HepG2 (cell line): Measurements from ENCODE around the gene GBP2. TPM values are rescaled to one million over a fixed set of nuclear protein-coding genes. Genes with fewer than 3 reads are reported as not detected.

Source experiments
- ATAC-seq: fragments of 200-7000 bp; cut with Tn5 transposase; 3 replicates; pipeline ENCODE4 v1.9.1; 2020; ENCODE audit warnings: mild to moderate bottlenecking, moderate library complexity
- BruUV-seq: library from RNA; stranded (reverse); fragments of 400-500 nt; replicated peaks from 2 replicates; lab custom pipeline; 2021; lab: Mats Ljungman, UMichigan
- CTCF ChIA-PET: fragments of 300-600 bp; formaldehyde crosslinking; extraction: SDS; loops from one replicate; lab custom pipeline; 2021; ENCODE audit warnings: low total read pairs, inconsistent platforms, low intra/inter-chr PET ratio; lab: Yijun Ruan, JAX
- POLR2A ChIA-PET: fragments of 350-600 bp; sonication (Branson Sonifier 250); formaldehyde crosslinking; loops from one replicate; lab custom pipeline; 2020; ENCODE audit warnings: antibody characterized with exemption, inconsistent platforms; lab: Yijun Ruan, JAX
- DNase-seq: peaks from one replicate; pipeline ENCODE4 v3.0.0-alpha.2; 2015; ENCODE audit warnings: low spot score
- FAIRE-seq: peaks from 3 replicates; lab custom pipeline; 2011; peaks lifted over from hg19 to GRCh38; lab: Jason Lieb, UNC
- H2AFZ ChIP-seq: one replicate; pipeline ENCODE4 v1.6.1; 2011; ENCODE audit warnings: low read length, inconsistent platforms
- H3K27ac ChIP-seq: fragments of 300-600 bp; 3 replicates; pipeline ENCODE4 v1.8.0; 2011; ENCODE audit warnings: mixed run types, mild to moderate bottlenecking, mixed read lengths, low read length, inconsistent platforms; ENCODE audit not compliant: insufficient read depth; ENCODE audit errors: extremely low read length
- H3K27me3 ChIP-seq, 2 experiments: fragments of 200-600 bp in 1 of 2; 2 replicates in 1 of 2; 3 replicates in 1 of 2; pipeline versions ENCODE4 v1.6.0 to v1.8.0; 2011; ENCODE audit warnings: low read length in 2 of 2, mild to moderate bottlenecking in 2 of 2, moderate library complexity in 2 of 2, inconsistent platforms in 1 of 2; ENCODE audit not compliant: insufficient read depth in 2 of 2, control insufficient read depth in 1 of 2
- H3K36me3 ChIP-seq, 2 experiments: fragments of 200-600 bp in 1 of 2; replicated peaks in 1 of 2; 2 replicates in 1 of 2; 3 replicates in 1 of 2; pipeline versions ENCODE4 v1.5.1 to v1.8.0; 2011; ENCODE audit warnings: low read length in 2 of 2, inconsistent platforms in 1 of 2; ENCODE audit not compliant: insufficient read depth in 2 of 2, control insufficient read depth in 1 of 2
- H3K4me1 ChIP-seq: 2 replicates; pipeline ENCODE4 v1.5.1; 2012; ENCODE audit warnings: low read length, inconsistent platforms; ENCODE audit not compliant: insufficient read depth
- H3K4me2 ChIP-seq: 2 replicates; pipeline ENCODE4 v1.6.0; 2011; ENCODE audit warnings: low read depth, low read length, inconsistent platforms
- H3K4me3 ChIP-seq, 3 experiments: fragments of 200-600 bp in 1 of 3; sonication (generic), shearing (Covaris generic) in 1 of 3; replicated peaks in 1 of 3; 2 replicates each; pipeline ENCODE4 v1.5.1; 2011 to 2016; ENCODE audit warnings: low read length in 3 of 3, inconsistent platforms in 2 of 3, low read depth in 2 of 3, mild to moderate bottlenecking in 2 of 3, control low read depth in 1 of 3, mixed read lengths in 1 of 3; ENCODE audit not compliant: insufficient read depth in 1 of 3
- H3K79me2 ChIP-seq: one replicate; pipeline ENCODE4 v1.6.1; 2011; ENCODE audit warnings: low read length, inconsistent platforms; ENCODE audit not compliant: insufficient read depth
- H3K9ac ChIP-seq: 2 replicates; pipeline ENCODE4 v1.6.0; 2011; ENCODE audit warnings: mild to moderate bottlenecking, low read depth, low read length, inconsistent platforms; ENCODE audit not compliant: insufficient read depth
- H3K9me3 ChIP-seq: 2 replicates; pipeline ENCODE4 v1.5.1; 2012; ENCODE audit warnings: mild to moderate bottlenecking, low read length
- H4K20me1 ChIP-seq: 2 replicates; pipeline ENCODE4 v1.6.0; 2011; ENCODE audit warnings: inconsistent platforms, mild to moderate bottlenecking, low read length, moderate library complexity; ENCODE audit not compliant: insufficient read depth
- KLF9 ChIP-seq: IDR thresholded peaks from 2 replicates; pipeline ENCODE4 v1.6.1; 2016; ENCODE audit warnings: low read depth
- NFKB2 ChIP-seq: sonication (generic); formaldehyde crosslinking; IDR thresholded peaks from 2 replicates; pipeline ENCODE4 v1.4.0; 2020; ENCODE audit warnings: missing genetic modification reagents, borderline replicate concordance
- NFRKB ChIP-seq: fragments of 450-650 bp; IDR thresholded peaks from 2 replicates; pipeline ENCODE4 v1.6.1; 2017
- PRPF4 ChIP-seq: fragments of 200-400 bp; formaldehyde crosslinking; IDR thresholded peaks from 2 replicates; pipeline ENCODE4 v1.6.1; 2016; ENCODE audit warnings: low read length, low read depth; ENCODE audit not compliant: poor library complexity, severe bottlenecking
- RBAK ChIP-seq: sonication (generic); formaldehyde crosslinking; IDR thresholded peaks from 2 replicates; pipeline ENCODE4 v1.5.1; 2020; ENCODE audit warnings: mild to moderate bottlenecking, missing genetic modification reagents
- SAP130 ChIP-seq: IDR thresholded peaks from 2 replicates; pipeline ENCODE4 v1.6.1; 2016; ENCODE audit warnings: low read depth
- SOX13 ChIP-seq, 3 experiments: fragments of 450-650 bp in 1 of 3; sonication (generic) in 1 of 3; formaldehyde crosslinking in 1 of 3; IDR thresholded peaks in 2 of 3; conservative IDR thresholded peaks in 1 of 3; 2 replicates each; pipeline versions ENCODE4 v1.5.0 to v1.6.1; 2016 to 2020; ENCODE audit warnings: antibody characterized with exemption in 1 of 3, mild to moderate bottlenecking in 1 of 3, missing compliant biosample characterization in 1 of 3, missing genetic modification reagents in 1 of 3, moderate library complexity in 1 of 3
- SUZ12 ChIP-seq: fragments of 150-350 bp; IDR thresholded peaks from 2 replicates; pipeline ENCODE4 v1.6.1; 2014; ENCODE audit warnings: low read depth, low read length
- TBX2 ChIP-seq: sonication (generic); formaldehyde crosslinking; IDR thresholded peaks from 2 replicates; pipeline ENCODE4 v1.5.0; 2020; ENCODE audit warnings: missing genetic modification reagents, mild to moderate bottlenecking, borderline replicate concordance
- THYN1 ChIP-seq: sonication (generic); formaldehyde crosslinking; IDR thresholded peaks from 2 replicates; pipeline ENCODE4 v1.8.1; 2023; ENCODE audit warnings: low read depth, mild to moderate bottlenecking, moderate library complexity, missing genetic modification reagents, borderline replicate concordance
- XBP1 ChIP-seq: sonication (generic); formaldehyde crosslinking; IDR thresholded peaks from 2 replicates; pipeline ENCODE4 v1.5.0; 2020; ENCODE audit warnings: missing genetic modification reagents
- YY1 ChIP-seq: IDR thresholded peaks from 2 replicates; pipeline ENCODE4 v1.6.1; 2011; ENCODE audit warnings: low read length, low read depth, moderate library complexity, mild to moderate bottlenecking; ENCODE audit not compliant: insufficient read depth, insufficient replicate concordance
- ZMAT3 ChIP-seq: sonication (generic); formaldehyde crosslinking; conservative IDR thresholded peaks from 2 replicates; pipeline ENCODE4 v1.7.0; 2021; ENCODE audit warnings: missing genetic modification reagents
- ZNF136 ChIP-seq: sonication (generic); formaldehyde crosslinking; IDR thresholded peaks from 2 replicates; pipeline ENCODE4 v1.8.1; 2022; ENCODE audit warnings: low read depth, mild to moderate bottlenecking, moderate library complexity, missing genetic modification reagents
- ZNF549 ChIP-seq: sonication (generic); formaldehyde crosslinking; IDR thresholded peaks from 2 replicates; pipeline ENCODE4 v1.5.0; 2020; ENCODE audit warnings: missing genetic modification reagents
- ZNF564 ChIP-seq: sonication (generic); formaldehyde crosslinking; IDR thresholded peaks from 2 replicates; pipeline ENCODE4 v1.8.1; 2023; ENCODE audit warnings: mild to moderate bottlenecking, missing genetic modification reagents
- ZNF660 ChIP-seq: sonication (generic); formaldehyde crosslinking; IDR thresholded peaks from 2 replicates; pipeline ENCODE4 v1.5.1; 2020; ENCODE audit warnings: mild to moderate bottlenecking, low read depth, missing genetic modification reagents, borderline replicate concordance
- ZNF878 ChIP-seq: sonication (generic); formaldehyde crosslinking; IDR thresholded peaks from 2 replicates; pipeline ENCODE4 v1.8.1; 2023; ENCODE audit warnings: mild to moderate bottlenecking, missing genetic modification reagents, moderate library complexity
- WGBS: methylation state at CpG from one replicate; pipeline ENCODE4 v1.1.6; 2017; ENCODE audit warnings: low lambda C conversion rate; 5-methylcytosine and 5-hydroxymethylcytosine counted together
- in situ Hi-C: cut with HindIII; loops from 2 replicates; pipeline ENCODE4 v1.10.0; 2017; ENCODE audit warnings: low pct_unique_long_range_greater_than_20kb; ENCODE audit not compliant: extremely low pct_ligation_motif_present
- intact Hi-C: fragments of 100-400 bp; cut with micrococcal nuclease; formaldehyde crosslinking; loops from one replicate; pipeline ENCODE4 v1.10.0; 2022; ENCODE audit not compliant: unreplicated experiment
- polyA plus RNA-seq, 8 experiments: library from polyadenylated mRNA; depleted of rRNA in 3 of 8; stranded (reverse) in 7 of 8; unstranded in 1 of 8; fragments of >200 nt; fragmentation: Illumina TruSeq in 4 of 8; extraction: Trizol in 4 of 8; gene quantifications; 2 replicates each; pipeline versions ENCODE4 v1.2.1 to v1.2.3, GENCODE V29; 2011 to 2016; ENCODE audit warnings: low read depth in 4 of 8, missing spikeins in 1 of 8, mixed read lengths in 1 of 8; ENCODE audit not compliant: insufficient read depth in 1 of 8
- total RNA-seq, 5 experiments: library from RNA; depleted of rRNA; stranded (reverse); fragments of >200 nt; fragmentation: Illumina TruSeq; extraction: Trizol; gene quantifications; 2 replicates each; pipeline ENCODE4 v1.2.3, GENCODE V29; 2016; ENCODE audit warnings: low read depth in 1 of 5
- TF ChIP-seq, protein P1 (sequence below): IDR thresholded peaks from 2 replicates; pipeline ENCODE4 v1.6.1; 2016; ENCODE audit warnings: control low read depth
- TF ChIP-seq, protein P2 (sequence below): sonication (generic); formaldehyde crosslinking; IDR thresholded peaks from 2 replicates; pipeline ENCODE4 v1.4.0; 2020; ENCODE audit warnings: missing genetic modification reagents

Gene GBP2
- total and polyA plus RNA-seq, 2 of the 13 experiments (the other 11 are each of a cell fraction or from before 2014, with no cell fraction given), result 5.1 to 6.2 TPM

DNA sequence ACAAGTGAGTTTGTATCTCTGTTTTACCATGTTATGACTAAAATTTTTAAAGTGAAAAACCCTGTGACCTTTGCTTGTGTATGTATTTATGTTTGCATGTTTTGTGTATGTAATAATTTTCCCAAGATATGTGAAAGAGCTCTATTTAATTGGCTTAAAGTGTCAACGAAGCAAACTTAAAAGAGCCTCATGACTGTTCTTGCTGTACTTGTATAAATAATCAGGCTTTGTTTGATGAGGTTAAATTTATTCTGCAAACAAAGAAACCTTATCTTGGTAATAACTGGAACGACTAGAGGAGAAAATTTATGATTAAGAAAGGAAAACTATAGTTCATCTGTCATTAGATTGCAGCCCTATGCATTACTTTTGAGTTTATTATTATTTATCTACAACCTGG, 43.3 kb upstream of the GBP2 start (continued):
- TF ChIP-seq ZNF564 (CRISPR knock-in tag), result no peak
- no peak for TF ChIP-seq PRPF4
- no peak for TF ChIP-seq RBAK
- no peak for TF ChIP-seq SUZ12
- no peak for TF ChIP-seq SOX13 (IDR thresholded peaks at IDR 0.05)
- no peak for TF ChIP-seq SOX13 (CRISPR knock-in tag; conservative IDR thresholded peaks at IDR 0.05 in 1 of 2, IDR thresholded peaks at IDR 0.05 in 1 of 2)
- TF ChIP-seq YY1, result no peak
- no peak for TF ChIP-seq THYN1 (CRISPR knock-in tag)
- no peak for TF ChIP-seq ZNF660 (CRISPR knock-in tag)
- TF ChIP-seq ZNF878 (CRISPR knock-in tag), result no peak
- no peak for TF ChIP-seq NFKB2 (CRISPR knock-in tag)
- TF ChIP-seq, all 625 proteins: peak for 0

DNA sequence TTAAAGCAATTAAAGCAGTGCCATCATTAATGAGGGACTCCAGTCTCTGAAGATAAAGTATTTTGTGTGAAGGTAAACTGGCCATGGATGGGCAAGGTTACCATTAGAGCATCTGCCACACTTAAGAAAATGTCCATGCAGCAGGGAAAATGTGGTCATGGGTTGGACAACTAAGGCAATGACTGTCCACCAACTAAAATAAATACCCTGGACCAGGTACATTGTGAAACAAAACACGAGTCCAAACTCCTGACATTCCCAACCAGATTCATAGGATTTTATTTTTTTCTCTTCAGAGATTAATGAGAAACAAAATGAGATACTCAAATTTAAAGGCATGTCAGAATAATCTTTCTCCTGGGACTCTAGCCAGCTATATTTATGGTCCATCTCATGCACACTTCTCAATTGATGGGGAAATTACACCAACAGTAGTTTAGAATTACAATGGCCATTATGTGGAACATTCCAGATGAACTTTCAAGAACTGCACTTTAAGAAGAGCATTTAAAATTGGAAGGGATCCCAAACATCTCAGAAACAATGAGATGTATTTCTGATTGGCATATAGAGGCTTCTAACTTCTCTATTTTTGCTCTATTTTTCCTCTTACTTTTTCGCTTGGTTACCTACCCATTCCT, 41.8 kb upstream of the GBP2 start:
- no peak overlapping the region for H3K27ac ChIP-seq
- H3K9ac ChIP-seq, result no peak overlapping the region
- TF ChIP-seq TBX2 (CRISPR knock-in tag) (no peak), ZMAT3 (CRISPR knock-in tag) (no peak), SAP130 (CRISPR knock-in tag) (no peak), XBP1 (CRISPR knock-in tag) (no peak), KLF9 (CRISPR knock-in tag) (no peak), ZNF136 (CRISPR knock-in tag) (no peak), ZNF549 (CRISPR knock-in tag) (no peak), RBAK (no peak), NFRKB (no peak)
- TF ChIP-seq, protein P1, sequence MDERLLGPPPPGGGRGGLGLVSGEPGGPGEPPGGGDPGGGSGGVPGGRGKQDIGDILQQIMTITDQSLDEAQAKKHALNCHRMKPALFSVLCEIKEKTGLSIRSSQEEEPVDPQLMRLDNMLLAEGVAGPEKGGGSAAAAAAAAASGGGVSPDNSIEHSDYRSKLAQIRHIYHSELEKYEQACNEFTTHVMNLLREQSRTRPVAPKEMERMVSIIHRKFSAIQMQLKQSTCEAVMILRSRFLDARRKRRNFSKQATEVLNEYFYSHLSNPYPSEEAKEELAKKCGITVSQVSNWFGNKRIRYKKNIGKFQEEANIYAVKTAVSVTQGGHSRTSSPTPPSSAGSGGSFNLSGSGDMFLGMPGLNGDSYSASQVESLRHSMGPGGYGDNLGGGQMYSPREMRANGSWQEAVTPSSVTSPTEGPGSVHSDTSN, result no peak
- TF ChIP-seq, protein P2, sequence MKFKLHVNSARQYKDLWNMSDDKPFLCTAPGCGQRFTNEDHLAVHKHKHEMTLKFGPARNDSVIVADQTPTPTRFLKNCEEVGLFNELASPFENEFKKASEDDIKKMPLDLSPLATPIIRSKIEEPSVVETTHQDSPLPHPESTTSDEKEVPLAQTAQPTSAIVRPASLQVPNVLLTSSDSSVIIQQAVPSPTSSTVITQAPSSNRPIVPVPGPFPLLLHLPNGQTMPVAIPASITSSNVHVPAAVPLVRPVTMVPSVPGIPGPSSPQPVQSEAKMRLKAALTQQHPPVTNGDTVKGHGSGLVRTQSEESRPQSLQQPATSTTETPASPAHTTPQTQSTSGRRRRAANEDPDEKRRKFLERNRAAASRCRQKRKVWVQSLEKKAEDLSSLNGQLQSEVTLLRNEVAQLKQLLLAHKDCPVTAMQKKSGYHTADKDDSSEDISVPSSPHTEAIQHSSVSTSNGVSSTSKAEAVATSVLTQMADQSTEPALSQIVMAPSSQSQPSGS (CRISPR knock-in tag), result no peak

More for the DNA sequence above, 41.8 kb upstream of the GBP2 start:
- H3K27me3 ChIP-seq, result no peaks in the 10 kb centered on the region
- DNase-seq (no peak), FAIRE-seq (no peak), ATAC-seq (no peak)
- H3K4me3 ChIP-seq, result no peak overlapping the region
- no peaks in the 10 kb centered on the region for H3K4me1 ChIP-seq
- BruUV-seq, result no TSS peak
- no peaks in the 10 kb centered on the region for H3K79me2 ChIP-seq
- no peak overlapping the region for H2AFZ ChIP-seq
- ChIA-PET CTCF (no interaction called here), POLR2A (no interaction called here)
- intact Hi-C loops, result no loop called here
- H3K4me2 ChIP-seq, result no peak overlapping the region
- no peaks in the 10 kb centered on the region for H3K36me3 ChIP-seq
- in situ Hi-C loops, result no loop called here
- no peaks in the 10 kb centered on the region for H3K9me3 ChIP-seq
- WGBS, result 1% methylated on average over 2 of the region's 2 CpGs
- no peaks in the 10 kb centered on the region for H4K20me1 ChIP-seq
